Amniotic stem cell (primary cell): ENCODE data around the gene PUM2.
A peak's percentile ranks its signal among the peaks of the same experiment; 100 is the strongest.
"Not testable (repeated sequence)": the region's sequence is repeated elsewhere in the genome, so short reads cannot be mapped to it uniquely, and the experiment has no call there.

Source experiments
- DNase-seq: peaks from one replicate; lab custom pipeline; 2025; lab: John Stamatoyannopoulos, UW

PUM2 gene, protein sequence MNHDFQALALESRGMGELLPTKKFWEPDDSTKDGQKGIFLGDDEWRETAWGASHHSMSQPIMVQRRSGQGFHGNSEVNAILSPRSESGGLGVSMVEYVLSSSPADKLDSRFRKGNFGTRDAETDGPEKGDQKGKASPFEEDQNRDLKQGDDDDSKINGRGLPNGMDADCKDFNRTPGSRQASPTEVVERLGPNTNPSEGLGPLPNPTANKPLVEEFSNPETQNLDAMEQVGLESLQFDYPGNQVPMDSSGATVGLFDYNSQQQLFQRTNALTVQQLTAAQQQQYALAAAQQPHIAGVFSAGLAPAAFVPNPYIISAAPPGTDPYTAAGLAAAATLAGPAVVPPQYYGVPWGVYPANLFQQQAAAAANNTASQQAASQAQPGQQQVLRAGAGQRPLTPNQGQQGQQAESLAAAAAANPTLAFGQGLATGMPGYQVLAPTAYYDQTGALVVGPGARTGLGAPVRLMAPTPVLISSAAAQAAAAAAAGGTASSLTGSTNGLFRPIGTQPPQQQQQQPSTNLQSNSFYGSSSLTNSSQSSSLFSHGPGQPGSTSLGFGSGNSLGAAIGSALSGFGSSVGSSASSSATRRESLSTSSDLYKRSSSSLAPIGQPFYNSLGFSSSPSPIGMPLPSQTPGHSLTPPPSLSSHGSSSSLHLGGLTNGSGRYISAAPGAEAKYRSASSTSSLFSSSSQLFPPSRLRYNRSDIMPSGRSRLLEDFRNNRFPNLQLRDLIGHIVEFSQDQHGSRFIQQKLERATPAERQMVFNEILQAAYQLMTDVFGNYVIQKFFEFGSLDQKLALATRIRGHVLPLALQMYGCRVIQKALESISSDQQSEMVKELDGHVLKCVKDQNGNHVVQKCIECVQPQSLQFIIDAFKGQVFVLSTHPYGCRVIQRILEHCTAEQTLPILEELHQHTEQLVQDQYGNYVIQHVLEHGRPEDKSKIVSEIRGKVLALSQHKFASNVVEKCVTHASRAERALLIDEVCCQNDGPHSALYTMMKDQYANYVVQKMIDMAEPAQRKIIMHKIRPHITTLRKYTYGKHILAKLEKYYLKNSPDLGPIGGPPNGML

DNA sequence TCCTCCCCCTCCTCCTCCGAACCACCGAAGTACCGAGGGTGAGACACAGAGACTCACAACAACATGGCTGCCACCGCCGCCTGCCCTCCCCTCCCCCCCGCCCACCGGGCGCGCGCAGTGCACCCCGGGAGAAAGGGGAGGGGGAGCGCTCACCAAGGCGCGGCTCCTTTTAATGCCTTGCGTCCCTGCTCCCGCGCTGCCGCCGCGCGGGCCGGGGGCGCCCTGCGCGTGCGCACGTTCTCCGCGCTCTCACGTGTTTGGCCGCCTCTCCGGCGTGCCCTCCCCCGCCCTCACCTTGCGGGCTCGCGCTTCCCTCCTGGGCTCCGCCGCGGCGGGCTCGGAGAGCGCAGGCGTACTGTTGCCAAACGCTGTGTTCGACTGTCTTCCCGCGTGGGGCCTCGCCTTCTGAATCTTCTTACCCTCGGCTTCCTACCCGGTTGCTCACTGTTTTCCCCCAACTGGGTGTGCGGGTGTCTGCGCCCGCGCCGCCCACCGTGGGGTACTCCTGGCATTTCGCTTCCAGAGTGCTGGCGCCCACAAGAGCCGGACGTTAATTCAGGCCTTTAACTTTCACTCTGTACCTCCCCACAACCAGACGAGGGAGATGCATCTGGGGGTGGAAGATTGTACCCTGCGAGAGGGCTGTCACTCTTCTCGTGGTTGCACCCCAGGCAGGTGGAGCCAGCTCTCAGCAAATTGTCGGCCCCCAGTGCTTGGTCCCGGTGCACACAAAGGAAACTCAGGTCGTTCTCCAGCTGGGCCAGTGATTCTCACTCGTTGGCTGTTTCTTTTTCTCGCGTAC is at the start of gene PUM2:
TSS of gene PUM2 (minus strand) at position 92 of the 802 bp plus-strand sequence. CDS start 23,484 bp downstream, outside the sequence.
- DNase-seq, result peak; percentile 73

DNA sequence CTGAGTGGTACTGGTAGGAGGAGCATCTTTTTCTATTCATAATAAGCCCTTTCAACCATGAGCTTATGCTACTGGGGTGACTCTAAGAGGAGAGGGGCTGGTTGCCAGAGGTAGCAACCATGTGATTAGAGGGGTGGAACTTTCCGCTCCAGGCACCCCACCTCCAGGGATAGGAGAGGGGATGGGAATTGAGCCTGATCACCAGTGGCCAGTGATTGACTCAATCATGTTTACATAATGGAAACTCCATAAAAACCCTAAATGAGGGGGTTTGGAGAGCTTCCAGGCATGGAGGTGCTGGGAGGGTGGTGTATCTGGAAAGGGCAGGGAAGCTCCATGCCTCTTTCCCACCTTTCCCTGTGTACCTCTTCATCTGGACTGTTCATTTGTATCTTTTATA is 49.7 kb upstream of the PUM2 start:
- DNase-seq, result no peak

DNA sequence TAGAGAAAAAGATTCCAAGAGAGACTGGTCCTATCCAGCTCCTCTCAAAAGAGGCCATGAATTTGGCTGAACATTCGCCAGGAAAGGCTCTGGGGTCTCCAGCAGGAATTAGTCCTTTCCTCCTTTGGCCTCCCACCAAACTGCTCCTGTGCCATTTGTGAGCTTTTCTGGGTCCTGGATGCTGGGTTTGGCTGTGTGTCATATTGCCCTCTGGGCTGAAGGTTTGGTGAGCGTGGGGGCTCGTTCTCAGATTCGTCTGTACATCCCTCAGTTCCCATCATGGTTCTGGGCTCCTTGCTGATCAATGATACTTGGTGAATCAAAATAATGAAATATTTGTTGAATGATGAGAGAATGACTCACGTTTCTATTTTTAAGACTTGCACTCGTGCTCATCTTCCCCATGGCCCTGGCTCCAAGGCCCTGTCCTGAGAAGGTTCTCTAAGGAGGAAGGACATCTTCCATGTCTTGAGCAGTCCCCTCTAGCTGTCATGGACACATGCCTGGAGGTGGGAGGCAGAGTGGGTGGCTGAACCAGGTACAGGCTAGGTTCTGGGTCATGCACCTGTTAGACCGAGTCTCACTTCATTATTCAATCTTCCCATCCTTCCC is 48.4 kb upstream of the PUM2 start:
- DNase-seq, result no peak

DNA sequence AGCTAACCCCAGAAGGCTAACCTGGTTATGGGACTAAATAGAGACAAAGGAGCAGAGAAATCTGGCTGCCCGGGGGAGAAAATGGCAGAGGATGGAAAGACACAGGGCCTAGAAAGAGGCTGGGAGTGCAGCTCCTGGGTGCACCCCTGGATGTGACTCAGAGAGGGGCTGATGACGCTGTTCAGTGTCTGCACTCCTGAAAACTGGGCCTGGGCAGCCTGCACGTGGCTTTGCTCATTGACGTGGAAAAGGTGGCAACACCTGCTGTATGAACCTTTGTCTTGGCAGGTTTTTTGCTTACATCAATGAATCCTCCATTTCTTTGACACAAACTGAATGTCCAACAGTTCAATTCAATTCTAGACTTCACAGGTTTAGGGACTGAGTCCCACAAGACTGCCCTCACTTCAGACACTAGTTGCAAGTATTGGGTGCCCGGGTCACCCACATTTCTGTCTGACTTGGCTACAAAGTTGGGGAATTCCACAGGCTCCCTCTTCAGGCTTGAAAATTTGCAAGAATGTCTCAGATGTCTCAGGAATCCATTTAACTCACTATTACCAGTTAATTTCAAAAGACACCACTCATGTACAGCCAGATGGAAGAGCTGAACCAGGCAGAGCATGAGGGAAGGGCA is 47.3 kb upstream of the PUM2 start:
- DNase-seq, result no peak

DNA sequence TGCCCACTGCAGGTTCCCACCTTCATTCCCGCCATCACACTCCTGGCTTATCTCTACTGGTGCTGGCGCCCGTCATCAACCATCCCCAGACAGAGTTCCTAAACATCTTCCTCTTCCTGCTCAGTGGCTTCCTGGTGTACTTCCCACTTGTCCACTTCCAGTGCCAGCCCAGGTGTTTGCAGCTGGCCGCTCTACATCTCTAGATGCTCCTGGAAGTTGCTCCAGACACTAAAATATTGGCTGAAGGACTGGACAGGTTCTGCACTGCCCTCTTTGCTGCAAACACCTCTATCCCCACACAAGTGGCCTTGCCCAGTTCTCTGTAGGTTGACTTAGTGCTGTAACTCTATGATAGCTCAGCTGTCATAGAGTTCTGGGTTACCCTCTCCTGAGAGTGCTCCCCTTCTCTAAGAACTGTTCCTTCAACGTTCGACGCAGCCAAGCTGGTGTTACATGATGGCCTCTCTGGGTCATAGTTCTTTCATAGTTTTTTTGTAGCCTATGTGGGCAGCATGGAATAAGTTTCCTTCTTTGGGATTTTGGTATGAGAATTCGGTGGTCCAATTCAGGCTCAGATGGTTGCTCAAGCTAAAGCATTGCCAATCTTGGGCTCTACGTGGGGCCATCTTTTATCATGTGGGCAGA is 45.8 kb upstream of the PUM2 start:
- no peak for DNase-seq

DNA sequence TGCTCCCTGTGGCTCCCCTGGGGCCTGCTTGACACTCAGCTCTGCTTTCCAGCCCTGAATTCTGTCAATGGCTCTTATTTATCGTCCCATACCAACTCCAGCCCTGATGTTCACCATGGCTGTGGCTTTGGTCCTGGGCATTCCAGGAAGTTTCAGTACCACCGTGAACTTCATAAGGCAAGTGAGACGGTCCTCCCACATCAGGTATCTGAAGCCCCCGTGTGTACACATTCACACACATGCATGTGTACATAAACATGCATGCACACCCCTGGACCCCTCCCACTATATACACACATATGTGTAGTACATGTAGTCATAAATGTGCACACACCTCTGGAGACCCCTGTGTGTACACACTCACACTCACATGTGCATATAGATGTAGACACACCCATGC is 43.3 kb upstream of the PUM2 start:
- DNase-seq, result no peak

DNA sequence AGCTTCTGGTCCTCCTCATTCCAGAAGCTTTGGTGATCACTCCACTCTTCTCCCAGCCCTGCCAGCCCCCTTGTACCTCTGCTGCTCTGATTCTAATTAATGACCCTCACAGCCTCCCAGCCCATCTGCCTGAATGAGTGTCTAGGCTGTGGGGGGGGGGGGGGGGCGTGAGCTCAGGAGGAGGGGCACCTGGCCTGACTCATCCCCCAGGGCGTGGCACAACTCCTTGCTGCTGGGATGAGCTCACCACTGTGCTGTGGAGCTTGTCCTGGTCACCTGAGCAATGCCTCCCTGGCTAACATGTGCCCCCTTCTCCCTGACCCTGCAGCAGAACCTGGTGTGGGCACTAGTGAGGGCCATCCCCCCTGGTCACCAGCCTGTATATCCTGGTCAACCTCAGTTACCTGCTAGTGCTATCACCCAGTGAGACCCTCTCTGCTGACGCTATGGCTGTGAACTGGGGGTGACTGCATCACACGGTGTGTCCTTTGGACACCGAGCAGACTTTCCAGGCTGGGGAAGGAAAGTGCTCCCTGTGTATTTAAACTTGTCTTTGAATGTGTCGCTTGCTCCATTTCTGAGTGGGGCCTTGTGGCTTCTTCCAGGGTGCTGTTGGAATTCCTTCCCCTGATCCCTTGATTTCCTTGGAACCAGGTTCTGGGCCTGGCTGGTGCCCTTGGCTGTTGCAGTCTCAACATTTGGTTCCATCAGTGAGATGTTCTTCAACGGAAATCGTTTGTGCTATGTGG is 41.5 kb upstream of the PUM2 start:
- DNase-seq, result no peak

DNA sequence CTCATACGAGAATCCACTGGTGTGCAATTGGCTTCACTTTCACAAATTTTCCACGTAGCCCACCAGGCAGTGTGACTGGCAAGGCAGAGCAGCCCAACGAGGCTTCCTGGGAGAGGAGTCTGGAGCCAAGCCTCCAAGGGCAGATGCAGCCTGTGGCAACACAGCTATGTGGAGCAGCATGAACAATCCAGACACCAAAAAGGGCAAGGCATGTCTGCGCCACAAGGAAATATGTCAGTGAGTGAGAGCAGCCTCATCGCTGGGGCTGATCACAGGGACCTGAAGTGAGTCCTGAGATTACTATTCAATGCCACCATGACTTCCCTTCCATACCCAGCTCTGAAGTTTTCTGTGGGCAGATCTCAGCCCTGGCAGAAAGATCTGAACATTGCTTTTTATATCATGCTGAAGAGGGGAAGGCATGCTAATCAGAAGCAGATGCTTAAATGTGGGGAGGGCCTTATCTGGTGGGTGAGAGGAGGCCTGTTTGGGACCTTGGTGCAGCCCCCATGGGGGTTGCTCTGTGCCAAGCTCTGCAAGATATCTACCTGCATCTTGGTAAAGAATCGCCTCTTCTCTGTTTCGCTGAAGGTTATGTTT is 40.0 kb upstream of the PUM2 start:
- no peak for DNase-seq

DNA sequence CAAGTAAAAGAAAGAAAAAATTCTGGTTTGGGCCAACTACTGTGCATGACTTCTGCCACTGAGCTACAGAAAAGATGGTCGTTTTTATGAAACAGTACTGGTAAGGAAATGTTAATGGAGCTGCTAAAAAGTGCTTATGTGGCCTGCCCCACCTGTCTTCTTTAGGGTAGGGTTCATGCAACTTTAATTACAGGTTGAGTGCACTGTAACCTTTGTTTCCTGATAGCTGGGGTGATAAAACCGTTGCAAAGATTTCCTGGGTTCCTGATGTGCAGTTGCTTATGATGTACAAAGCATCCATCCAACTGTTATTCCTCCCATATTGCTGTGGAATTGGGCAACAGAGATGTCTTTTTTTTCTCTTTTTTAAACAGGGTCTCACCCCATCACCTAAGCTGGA is 34.3 kb upstream of the PUM2 start:
- DNase-seq, result no peak

DNA sequence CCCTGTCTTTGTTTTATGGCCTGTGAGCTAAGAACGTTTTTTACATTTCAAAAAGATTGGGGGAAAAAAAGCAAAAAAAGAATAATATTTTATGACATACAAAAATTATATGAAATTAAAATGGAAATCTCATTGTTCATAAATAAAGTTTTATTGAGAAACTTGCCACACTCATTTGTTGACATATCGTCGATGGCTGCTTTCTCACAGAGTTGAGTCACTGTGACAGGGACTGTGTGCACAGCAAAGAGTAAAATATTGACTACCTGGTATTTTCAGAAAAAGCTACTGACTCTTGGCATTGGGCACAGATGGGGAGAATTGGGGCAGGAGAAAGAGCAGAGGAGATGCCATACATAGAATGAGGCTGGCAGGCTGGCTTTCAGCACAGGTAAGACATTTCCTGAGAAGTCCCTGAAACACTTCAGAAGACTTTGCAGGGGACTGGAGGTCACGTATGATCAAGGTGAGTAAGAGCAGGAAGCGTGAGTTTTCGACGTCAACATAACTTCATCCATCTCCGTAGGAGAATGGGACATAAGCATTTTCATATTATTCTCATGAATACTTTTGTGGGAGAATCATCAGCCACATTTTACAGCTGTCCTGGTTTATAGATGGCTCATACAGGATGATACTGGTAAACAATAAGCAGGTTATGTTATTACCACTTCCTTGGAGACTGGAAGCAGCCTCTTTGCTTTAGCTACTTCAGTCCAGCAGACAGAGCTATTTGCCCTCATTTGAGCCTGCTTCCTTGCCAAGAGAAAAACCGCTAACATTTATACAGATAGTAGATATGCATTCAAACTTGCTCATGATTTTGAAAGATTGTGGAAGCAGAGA is 32.5 kb upstream of the PUM2 start:
- no peak for DNase-seq

DNA sequence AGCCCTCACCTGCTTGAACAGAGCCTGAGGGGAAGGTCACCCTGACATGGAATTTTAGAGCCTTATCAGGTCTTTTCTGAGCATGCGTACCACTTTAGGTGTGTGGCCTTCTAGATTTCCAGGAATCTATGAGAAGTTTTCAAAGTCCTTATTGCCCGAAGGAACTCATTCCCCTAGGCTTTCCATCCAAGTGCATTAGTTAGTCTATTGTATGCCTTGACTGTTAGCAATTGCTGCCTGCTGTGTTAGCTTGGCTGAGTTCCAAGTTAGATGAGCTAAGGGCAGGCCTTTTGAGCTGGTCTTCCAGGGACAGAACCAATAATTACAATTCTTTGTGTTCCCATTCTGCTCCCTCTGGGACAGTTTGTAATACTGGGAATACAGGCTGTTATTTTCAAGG is 30.8 kb upstream of the PUM2 start:
- DNase-seq, result no peak

DNA sequence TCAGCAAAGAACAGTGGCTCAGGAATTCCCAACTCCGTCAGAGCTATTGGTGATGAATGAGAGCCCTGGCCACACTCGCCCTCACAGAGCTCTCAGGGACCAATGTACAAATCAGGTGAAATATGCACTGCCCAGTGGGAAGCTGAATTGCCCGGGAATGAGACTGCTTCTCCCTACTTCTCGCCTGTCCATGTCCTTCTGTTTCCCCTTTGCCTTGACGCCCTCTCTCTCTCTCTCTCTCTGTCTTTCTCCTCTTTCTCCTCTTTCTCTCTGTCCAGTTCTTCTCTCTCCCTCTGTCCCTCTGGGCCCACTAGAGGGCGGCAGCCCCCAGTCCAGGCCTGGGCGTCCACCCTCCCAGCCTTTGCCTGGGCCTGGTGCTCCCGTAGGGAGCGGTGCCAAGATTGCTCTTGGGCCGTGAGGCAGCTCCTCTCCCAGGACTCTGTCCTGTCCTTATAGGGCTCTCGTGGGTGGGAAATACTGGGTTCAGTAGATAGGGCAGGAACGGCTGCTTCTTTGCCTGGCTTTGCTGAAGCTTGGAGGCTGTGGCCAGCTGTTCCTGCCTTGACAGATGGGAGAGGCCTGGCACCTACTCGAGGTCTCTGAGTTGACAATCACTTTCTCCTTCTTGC is 28.4 kb upstream of the PUM2 start:
- DNase-seq, result peak; percentile 49

DNA sequence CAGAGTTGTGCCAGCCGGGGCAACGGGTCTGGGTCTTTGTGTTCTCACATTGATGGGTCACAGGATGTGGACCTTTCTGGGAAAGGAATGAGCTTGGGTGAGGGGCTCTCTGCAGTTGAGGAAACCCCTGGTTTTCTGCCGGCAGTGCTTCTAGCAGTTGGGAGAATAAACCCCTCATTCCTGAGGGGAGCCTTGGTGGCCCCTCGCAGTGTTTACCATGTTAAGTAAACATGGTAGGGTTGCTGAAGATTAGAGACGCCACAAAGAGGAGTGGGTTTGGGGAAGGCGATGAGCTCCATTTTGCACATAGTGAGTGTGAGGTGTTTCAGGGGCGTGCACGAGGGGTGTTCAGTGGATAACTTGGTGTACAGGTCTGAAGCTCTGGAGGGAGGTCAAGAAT is 27.7 kb upstream of the PUM2 start:
- DNase-seq, result no peak

DNA sequence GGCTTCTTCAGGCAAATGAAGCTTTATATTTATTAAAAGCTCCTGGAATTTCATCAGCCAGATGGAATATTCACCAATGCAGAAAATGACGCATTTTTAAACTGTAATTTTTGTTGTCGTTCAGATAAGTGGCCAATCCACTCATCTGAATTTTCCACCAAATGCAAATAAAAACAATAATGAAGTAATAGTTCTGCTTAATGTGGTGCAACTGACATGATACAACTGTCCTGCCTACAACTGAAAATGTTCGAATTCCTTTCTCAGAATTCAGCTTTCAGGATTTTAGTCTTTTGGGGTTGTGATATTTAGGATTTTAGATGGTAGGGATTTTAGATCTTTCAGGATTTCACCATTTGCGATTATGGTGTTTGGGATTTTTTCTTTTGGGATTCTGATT is 27.1 kb upstream of the PUM2 start:
- DNase-seq, result no peak

DNA sequence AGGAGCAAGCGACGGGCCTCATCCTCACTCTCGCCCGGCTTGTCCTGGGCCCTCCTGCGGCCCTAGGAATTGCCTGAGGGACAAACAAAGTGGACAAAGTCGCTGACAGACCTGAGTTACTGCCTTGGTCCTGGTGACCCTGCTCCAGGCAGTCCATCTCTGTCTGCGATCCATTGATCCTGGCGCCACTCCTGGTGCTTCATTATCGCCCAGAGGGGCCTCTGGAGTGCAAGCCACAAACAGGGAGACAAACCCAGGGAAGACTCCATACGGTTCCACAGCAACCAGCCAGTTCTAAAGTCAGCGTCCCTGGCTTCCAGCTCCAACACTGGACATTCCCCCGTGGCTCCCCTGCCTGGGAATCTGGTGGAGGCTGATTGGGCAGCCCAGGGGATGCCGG is 24.3 kb upstream of the PUM2 start:
- not testable (repeated sequence) for DNase-seq

DNA sequence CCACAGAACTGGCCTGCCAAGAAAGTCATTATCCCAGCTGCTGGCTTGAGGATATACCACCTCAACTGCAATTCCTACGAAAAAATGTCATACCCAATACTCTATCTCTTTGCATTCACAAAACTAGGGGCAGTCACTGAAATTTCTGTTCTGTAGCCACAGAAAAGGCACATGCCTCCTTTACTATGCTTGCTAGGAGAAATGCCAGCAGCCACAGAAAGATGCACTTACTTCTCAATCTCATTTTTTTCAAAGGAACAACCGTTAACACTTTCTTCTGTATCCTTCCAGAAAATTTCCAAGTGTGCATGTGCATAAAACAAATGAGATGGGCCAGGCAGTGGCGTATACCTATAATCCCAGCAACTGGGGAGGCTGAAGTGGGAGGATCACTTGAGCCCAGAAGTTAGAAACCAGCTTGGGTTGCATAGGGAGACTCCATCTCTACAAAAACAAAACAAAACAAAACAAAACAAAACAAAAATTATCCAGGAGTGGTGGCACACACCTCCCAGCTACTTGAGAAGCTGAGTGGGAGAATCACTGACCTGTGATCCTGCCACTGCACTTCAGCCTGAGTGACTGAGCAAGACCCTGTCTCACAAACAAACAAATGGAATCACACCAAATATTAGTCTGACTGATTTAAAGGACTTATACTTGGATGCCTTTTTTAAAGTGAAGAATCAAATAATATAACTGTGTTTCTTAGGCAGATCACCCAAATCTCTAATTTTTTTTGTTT is 22.4 kb upstream of the PUM2 start:
- no peak for DNase-seq

DNA sequence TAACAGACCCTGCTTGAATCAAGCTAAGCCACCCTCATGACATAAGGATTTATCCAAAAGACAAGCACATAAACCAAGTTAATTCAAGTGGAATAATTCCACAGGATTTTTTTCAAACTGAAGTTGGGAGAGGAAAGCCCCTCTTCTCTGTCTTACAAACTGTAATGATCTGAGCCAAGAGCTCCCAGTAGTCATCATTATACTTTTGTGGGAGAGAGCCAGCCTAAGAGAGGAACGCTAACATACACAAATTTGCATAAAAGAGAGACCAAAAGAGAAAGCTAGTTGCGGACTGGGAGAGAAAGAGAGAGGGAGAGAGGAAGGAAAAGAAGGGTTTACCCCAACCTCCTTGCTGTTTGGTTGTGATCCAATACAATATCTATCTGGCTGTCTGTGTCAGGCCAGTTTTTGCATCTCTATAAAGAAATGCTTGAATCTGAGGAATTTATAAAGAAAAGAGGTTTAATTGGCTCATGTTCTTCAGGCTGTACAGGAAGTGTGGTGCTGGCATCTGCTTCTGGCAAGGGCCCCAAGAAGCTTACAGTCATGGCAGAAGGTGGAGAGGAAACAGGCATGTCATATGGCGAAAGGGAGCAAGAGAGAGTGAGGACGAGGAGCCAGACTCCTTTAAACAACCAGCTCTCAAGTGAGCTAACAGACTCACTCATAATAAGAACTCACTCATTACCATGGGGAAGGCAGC is 20.8 kb upstream of the PUM2 start:
- no peak for DNase-seq
